Measurements from ENCODE around the gene RFTN1.
A peak's percentile ranks its signal among the peaks of the same experiment; 100 is the strongest.

The RFTN1 gene

GRCh38 chr3:16400106-16400931, 113.2 kb downstream of the RFTN1 start:
- DNase-seq = no peak

GRCh38 chr3:16399473-16399872, 114.0 kb downstream of the RFTN1 start:
- no peak for DNase-seq

- DNase-seq = no peak
Observed at GRCh38 chr3:16398648-16399047, 114.9 kb downstream of the RFTN1 start.

GRCh38 chr3:16396202-16396601, 117.3 kb downstream of the RFTN1 start:
- no peak for DNase-seq

GRCh38 chr3:16395212-16395611, 118.3 kb downstream of the RFTN1 start:
- DNase-seq = no peak

GRCh38 chr3:16394639-16395038, 118.9 kb downstream of the RFTN1 start:
- no peak for DNase-seq

- no peak for DNase-seq
Observed at GRCh38 chr3:16392717-16393116, 120.8 kb downstream of the RFTN1 start.

- no peak for DNase-seq
Observed at GRCh38 chr3:16392065-16392464, 121.4 kb downstream of the RFTN1 start.

- DNase-seq = no peak
Observed at GRCh38 chr3:16390581-16390980, 122.9 kb downstream of the RFTN1 start.

GRCh38 chr3:16388850-16389441, 124.6 kb downstream of the RFTN1 start:
- DNase-seq = no peak

- DNase-seq = no peak
Observed at GRCh38 chr3:16386561-16386960, 126.9 kb downstream of the RFTN1 start.

- no peak for DNase-seq
Observed at GRCh38 chr3:16385151-16385550, 128.3 kb downstream of the RFTN1 start.

- no peak for DNase-seq
Observed at GRCh38 chr3:16383864-16384263, 129.6 kb downstream of the RFTN1 start.

GRCh38 chr3:16382845-16383244, 130.7 kb downstream of the RFTN1 start:
- no peak for DNase-seq

GRCh38 chr3:16381426-16381825, 132.1 kb downstream of the RFTN1 start:
- DNase-seq = no peak

- no peak for DNase-seq
Observed at GRCh38 chr3:16380421-16380820, 133.1 kb downstream of the RFTN1 start.

GRCh38 chr3:16379838-16380237, 133.7 kb downstream of the RFTN1 start:
- DNase-seq = no peak

- no peak for DNase-seq
Observed at GRCh38 chr3:16378920-16379319, 134.6 kb downstream of the RFTN1 start.

- DNase-seq = no peak
Observed at GRCh38 chr3:16378415-16378814, 135.1 kb downstream of the RFTN1 start.

GRCh38 chr3:16377847-16378302, 135.6 kb downstream of the RFTN1 start:
- DNase-seq = no peak

GRCh38 chr3:16377196-16377595, 136.3 kb downstream of the RFTN1 start:
- DNase-seq = peak; percentile 49

GRCh38 chr3:16375891-16376290, 137.6 kb downstream of the RFTN1 start:
- no peak for DNase-seq

GRCh38 chr3:16374935-16375245, 138.6 kb downstream of the RFTN1 start:
- no peak for DNase-seq

- DNase-seq = peak; percentile 26
Observed at GRCh38 chr3:16374047-16374934, 139.2 kb downstream of the RFTN1 start.
